Epithelial cell of esophagus (primary cell): ENCODE data around the gene PLXNA2.

Experiments used
- DNase-seq: peaks from one replicate; pipeline ENCODE4 v3.0.0; 2010; ENCODE audit warnings: low read depth
- H3K4me3 ChIP-seq: 2 replicates; pipeline ENCODE4 v1.5.1; 2011; ENCODE audit warnings: mild to moderate bottlenecking, low read length, control low read depth
- TF ChIP-seq, protein P1 (sequence below): IDR thresholded peaks from 2 replicates; pipeline ENCODE4 v1.5.1; 2011; ENCODE audit warnings: low read depth, mild to moderate bottlenecking, low read length, control low read depth, inconsistent platforms; ENCODE audit not compliant: insufficient read depth; ENCODE audit errors: missing control alignments

Gene PLXNA2

DNA sequence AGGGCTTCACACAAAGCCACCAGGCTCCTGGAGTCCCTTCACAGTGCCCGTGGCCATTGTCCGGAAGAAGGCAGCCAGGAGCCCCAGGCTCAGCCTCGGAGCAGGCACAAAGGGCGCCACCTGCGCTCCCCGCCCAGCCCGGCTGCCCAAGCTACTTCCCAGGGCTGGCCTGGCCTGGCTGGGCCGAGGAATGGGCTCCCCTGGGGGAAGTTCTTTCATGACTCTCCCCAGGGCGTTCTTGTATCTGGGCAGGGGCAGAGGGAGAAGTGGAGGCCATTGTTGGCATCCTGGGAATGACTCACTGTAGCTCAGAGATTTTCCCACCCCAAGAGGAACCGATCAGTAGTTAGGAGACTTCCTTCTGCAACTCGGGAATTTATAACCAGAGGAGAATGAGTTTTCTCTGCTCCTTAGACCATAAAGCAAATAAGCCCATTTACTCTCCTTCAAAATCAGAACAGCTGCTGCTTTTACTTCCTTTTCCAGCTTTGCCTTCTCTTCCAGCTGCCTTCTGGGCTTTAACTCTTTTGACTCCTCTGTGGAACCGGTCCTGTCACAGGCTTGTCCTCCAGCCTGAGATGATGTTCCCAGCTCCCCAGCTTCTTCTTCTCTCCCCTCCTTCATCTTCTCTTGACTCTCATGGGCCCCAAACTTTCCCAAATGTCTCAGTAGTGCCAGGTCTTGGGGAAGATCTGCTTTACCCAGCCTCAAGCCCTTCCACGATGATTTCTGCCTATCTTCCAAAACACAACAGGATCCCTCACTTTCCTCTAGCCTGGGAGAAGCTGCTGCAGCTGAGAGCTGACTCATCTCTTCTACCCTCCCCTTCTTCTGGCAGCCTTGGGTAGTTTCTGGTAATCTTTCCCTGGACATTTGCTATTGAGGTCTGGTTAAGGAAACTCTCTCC, 214.6 kb downstream of the PLXNA2 start:
- DNase-seq, result no peak
- TF ChIP-seq, protein P1, sequence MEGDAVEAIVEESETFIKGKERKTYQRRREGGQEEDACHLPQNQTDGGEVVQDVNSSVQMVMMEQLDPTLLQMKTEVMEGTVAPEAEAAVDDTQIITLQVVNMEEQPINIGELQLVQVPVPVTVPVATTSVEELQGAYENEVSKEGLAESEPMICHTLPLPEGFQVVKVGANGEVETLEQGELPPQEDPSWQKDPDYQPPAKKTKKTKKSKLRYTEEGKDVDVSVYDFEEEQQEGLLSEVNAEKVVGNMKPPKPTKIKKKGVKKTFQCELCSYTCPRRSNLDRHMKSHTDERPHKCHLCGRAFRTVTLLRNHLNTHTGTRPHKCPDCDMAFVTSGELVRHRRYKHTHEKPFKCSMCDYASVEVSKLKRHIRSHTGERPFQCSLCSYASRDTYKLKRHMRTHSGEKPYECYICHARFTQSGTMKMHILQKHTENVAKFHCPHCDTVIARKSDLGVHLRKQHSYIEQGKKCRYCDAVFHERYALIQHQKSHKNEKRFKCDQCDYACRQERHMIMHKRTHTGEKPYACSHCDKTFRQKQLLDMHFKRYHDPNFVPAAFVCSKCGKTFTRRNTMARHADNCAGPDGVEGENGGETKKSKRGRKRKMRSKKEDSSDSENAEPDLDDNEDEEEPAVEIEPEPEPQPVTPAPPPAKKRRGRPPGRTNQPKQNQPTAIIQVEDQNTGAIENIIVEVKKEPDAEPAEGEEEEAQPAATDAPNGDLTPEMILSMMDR, result no peak
- no peak overlapping the region for H3K4me3 ChIP-seq

DNA sequence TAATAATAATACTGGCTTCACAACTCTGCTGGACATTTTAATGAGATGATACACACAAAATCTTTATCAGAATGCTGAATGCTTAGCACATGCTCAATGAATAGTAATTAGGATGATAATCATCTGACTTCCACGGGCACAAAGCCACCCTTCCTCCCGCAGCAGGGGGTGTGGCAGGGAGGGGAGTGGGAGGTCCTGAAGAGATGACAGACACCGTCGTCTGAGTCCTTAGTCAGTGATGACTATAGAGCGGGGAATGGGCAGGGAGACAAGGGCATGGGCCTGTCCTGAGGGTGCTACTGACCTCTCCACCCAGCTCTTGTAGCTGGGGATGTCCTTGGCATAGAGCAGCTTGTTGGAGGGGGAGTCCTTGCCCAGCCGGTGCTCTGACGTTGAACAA, 215.7 kb downstream of the PLXNA2 start:
- no peak for DNase-seq
- TF ChIP-seq, protein P1, result no peak
- H3K4me3 ChIP-seq, result no peak overlapping the region

DNA sequence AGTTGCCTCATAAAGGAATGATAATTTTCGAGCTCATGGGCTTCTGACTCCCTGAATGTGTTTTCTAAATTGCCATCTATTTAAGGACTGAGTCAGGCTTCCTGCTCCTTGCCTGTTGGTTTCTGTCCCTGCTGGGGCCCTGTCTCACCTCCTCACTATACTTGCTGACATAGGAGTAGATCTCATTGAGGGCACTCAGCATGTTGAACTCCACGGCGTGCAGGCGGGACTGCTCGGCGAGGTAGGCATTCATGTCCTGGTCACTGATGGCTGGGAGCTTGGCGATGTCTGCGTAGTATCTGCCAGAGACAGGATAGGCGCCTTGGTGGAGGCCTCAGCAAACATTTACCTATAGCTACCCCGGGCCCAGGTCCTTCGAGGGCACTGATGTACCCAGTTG, 216.3 kb downstream of the PLXNA2 start:
- no peak for DNase-seq
- TF ChIP-seq, protein P1, result no peak
- no peak overlapping the region for H3K4me3 ChIP-seq

DNA sequence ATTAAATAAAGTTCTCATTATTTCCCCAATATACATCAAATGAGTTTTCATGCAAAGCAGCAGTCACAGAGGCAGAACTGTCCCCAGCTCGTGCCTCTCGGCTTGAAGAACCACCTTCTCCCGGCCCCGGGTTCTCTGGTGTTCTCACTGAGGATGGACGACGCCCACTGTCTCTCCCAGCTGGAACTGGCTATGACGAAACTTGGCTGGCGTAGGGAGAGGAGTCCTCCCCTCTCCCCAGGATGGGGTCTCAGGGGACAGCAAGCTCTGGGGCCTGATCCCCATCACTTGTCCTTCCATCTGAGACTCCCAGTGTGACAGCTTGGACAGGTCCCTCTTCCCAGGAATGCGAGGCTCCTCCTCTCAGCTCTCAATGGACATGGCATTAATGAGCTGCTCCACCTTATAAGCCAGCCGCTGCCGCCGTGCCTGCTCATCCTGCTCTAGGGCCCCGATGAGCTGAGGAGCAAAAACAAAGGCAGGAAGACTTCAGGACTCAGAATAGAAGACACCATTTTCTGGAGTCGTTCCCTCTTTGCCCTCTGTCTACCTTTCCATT, 217.2 kb downstream of the PLXNA2 start:
- DNase-seq, result no peak
- TF ChIP-seq, protein P1, result no peak
- H3K4me3 ChIP-seq, result no peak overlapping the region

DNA sequence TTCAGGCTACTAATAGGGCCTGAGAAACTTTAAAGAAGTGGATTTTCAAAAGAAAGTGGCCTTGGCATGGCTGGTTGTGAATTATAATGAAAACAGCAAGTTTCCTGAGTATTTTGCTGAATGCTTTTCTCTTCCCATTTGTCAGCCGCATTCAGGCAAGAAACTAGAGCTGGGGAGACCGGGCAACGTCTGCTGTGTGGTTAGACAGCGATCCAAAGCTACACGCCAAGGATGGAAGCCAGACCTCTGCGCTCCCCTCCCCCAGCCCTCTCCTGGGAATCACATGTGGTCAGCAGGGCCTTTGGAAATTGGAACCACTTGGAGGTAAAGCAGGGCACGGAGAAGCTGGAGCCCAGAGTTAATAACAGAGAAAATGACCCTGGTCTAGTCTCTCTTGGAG, 219.2 kb downstream of the PLXNA2 start:
- TF ChIP-seq, protein P1, result no peak
- no peak for DNase-seq

DNA sequence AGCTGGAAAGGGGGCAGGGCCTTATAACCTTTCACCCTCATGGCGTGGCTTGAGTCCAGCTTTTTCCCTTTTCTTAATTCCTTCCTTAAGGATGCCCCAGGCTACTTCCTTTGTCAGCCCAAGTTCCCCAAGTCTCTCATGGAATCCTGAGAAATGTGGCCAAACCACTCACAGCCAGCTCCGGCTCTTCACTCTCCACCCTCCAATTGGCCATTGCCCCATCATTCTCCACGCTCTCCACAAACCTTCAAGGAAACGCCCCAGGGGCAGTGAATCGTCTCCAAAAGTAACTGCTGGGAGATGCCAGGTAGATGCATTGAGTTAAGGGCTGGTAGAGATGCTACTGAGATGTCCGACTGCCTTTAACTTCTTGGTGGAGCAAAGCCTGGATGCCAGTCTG, 219.8 kb downstream of the PLXNA2 start:
- peak; percentile 36 for DNase-seq
- H3K4me3 ChIP-seq, result no peak overlapping the region
- TF ChIP-seq, protein P1, result no peak

More for the DNA sequence above, 219.2 kb downstream of the PLXNA2 start:
- H3K4me3 ChIP-seq, result no peak overlapping the region

DNA sequence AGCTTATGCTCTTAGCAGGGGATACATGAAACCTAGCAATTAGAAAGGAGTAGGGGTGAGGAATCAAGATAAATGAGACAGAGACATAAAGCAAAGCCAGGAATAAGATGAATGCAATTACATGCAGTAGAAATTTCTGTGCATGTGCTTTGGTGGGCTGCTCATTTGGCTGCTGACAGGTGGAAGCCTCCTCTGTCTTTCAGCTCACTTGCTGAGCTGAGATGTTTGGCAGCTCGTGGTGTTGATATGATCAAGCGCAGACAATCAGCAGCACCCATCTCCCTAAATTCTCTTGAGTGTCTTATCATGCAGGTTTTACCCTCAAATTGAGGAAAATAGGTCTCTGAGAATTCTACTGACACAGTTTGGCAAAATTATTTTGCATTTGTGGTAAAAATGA, 224.9 kb downstream of the PLXNA2 start:
- TF ChIP-seq, protein P1, result no peak
- no peak overlapping the region for H3K4me3 ChIP-seq
- no peak for DNase-seq
